ENCODE results near the gene VRTN.

The VRTN gene

GRCh38 chr14:74348241-74348734 is at the start of gene VRTN:
TSS of gene VRTN (plus strand) at chr14:74348471. CDS start at chr14:74356784, 8,313 bp downstream.
- H3K4me1 ChIP-seq (ENCODE audit: control insufficient read depth, insufficient read depth, low read length) = peaks cover 23% of the 10 kb centered on the region
- no peaks in the 10 kb centered on the region for H3K9me3 ChIP-seq (ENCODE audit: control insufficient read depth, low read length)
- no peak within 1 kb of the TSS for H3K4me3 ChIP-seq (ENCODE audit: low read length)
- H3K36me3 ChIP-seq (ENCODE audit: control insufficient read depth, insufficient read depth, low read length) = no peaks in the 10 kb centered on the region
- H3K27me3 ChIP-seq (ENCODE audit: control insufficient read depth, insufficient read depth, low read length) = no peaks in the 10 kb centered on the region
- no peak within 1 kb of the TSS for H3K9ac ChIP-seq (ENCODE audit: low read length)

DNA sequence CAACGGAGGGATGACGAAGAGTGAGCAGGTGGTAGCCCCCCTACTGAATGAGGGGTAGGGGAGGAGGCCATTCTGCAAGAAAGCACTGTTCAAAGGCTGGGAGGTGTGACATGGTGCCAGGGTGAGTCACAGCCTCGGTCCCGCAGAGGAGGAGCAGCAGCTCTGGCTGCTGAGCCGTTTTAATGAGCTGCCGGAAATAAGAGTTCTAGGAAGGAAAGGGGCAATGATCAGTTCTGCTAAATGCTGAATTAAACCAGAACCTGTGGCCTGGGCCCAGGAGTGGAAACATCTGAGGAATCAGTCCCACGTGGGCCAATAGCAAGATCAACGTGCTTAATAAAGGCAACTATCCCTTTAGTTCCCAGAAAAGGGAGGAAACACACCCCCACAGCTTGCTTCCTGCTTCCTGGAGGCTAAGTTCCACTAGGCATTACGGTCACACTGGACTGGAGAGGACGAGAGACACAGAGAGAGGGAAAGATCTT is 49.2 kb upstream of the VRTN start:
- Histone ChIP-seq H3K9me3 (ENCODE audit: control insufficient read depth, low read length) (no peaks in the 10 kb centered on the region), H3K36me3 (ENCODE audit: control insufficient read depth, insufficient read depth, low read length) (peaks cover 18% of the 10 kb centered on the region), H3K9ac (ENCODE audit: low read length) (peak overlapping the region; percentile 56), H3K4me3 (ENCODE audit: low read length) (no peak overlapping the region), H3K4me1 (ENCODE audit: control insufficient read depth, insufficient read depth, low read length) (peaks cover 17% of the 10 kb centered on the region), H3K27me3 (ENCODE audit: control insufficient read depth, insufficient read depth, low read length) (no peaks in the 10 kb centered on the region)

- peak overlapping the region; percentile 69 for H3K4me3 ChIP-seq (ENCODE audit: low read length)
- peak overlapping the region; percentile 90 for H3K9ac ChIP-seq (ENCODE audit: low read length)
- H3K36me3 ChIP-seq (ENCODE audit: control insufficient read depth, insufficient read depth, low read length) = peaks cover 8% of the 10 kb centered on the region
- H3K27me3 ChIP-seq (ENCODE audit: control insufficient read depth, insufficient read depth, low read length) = no peaks in the 10 kb centered on the region
- H3K9me3 ChIP-seq (ENCODE audit: control insufficient read depth, low read length) = no peaks in the 10 kb centered on the region
- peaks cover 13% of the 10 kb centered on the region for H3K4me1 ChIP-seq (ENCODE audit: control insufficient read depth, insufficient read depth, low read length)
Observed at GRCh38 chr14:74301594-74302151, 46.6 kb upstream of the VRTN start.

DNA sequence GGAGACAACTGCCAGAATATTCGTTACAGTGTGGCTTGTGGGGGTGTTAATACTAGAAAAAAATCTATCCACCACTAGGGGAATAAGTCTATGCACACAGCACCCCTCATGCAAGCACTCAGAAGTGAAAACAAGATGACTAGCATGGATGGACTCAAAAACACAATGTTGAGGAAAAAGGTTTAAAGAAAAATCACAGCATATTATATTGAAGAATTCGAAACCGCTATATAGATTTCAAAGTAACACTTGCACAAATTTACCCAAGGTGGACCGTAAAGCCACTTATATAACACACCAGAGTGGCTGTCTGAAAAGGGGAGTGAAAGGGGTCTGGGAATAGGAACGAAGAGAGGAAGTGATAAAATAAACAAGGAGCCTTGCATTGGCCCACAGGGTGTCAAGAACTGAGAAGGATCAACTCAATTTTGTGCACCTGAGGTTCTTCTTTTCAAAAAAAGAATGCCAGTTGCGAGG is 46.1 kb upstream of the VRTN start:
- H3K4me1 ChIP-seq (ENCODE audit: control insufficient read depth, insufficient read depth, low read length) = peaks cover 13% of the 10 kb centered on the region
- peaks cover 8% of the 10 kb centered on the region for H3K36me3 ChIP-seq (ENCODE audit: control insufficient read depth, insufficient read depth, low read length)
- H3K9ac ChIP-seq (ENCODE audit: low read length) = peak overlapping the region; percentile 90
- no peaks in the 10 kb centered on the region for H3K9me3 ChIP-seq (ENCODE audit: control insufficient read depth, low read length)
- no peaks in the 10 kb centered on the region for H3K27me3 ChIP-seq (ENCODE audit: control insufficient read depth, insufficient read depth, low read length)
- H3K4me3 ChIP-seq (ENCODE audit: low read length) = peak overlapping the region; percentile 69

- H3K27me3 ChIP-seq (ENCODE audit: control insufficient read depth, insufficient read depth, low read length) = no peaks in the 10 kb centered on the region
- H3K9me3 ChIP-seq (ENCODE audit: control insufficient read depth, low read length) = no peaks in the 10 kb centered on the region
- H3K4me3 ChIP-seq (ENCODE audit: low read length) = peak within 1 kb of the TSS; percentile 69
- H3K9ac ChIP-seq (ENCODE audit: low read length) = peak within 1 kb of the TSS; percentile 90
- H3K36me3 ChIP-seq (ENCODE audit: control insufficient read depth, insufficient read depth, low read length) = peaks cover 8% of the 10 kb centered on the region
- H3K4me1 ChIP-seq (ENCODE audit: control insufficient read depth, insufficient read depth, low read length) = peaks cover 13% of the 10 kb centered on the region
Observed at GRCh38 chr14:74302634-74303569, 45.4 kb upstream of the VRTN start, which contains the start of gene ABCD4. TSS of gene ABCD4 (minus strand) at chr14:74302934. CDS start at chr14:74302912, 22 bp downstream.

DNA sequence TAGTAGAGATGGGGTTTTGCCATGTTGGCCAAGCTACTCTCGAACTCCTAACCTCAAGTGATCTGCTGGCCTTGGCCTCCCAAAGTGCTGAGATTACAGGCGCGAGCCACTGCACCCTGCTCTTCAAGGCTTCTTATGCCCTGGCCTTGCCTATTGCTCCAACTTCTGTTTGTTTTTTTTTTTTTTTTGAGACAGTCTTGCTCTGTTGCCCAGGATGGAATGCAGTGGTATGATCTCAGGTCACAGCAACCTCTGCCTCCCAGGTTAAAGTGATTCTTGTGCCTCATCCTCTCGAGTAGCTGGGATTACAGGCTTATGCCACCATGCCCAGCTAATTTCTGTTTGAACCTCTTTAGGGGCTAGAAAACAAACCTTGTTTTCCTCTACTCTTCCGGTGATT is 39.6 kb upstream of the VRTN start:
- H3K4me3 ChIP-seq (ENCODE audit: low read length) = no peak overlapping the region
- H3K4me1 ChIP-seq (ENCODE audit: control insufficient read depth, insufficient read depth, low read length) = no peaks in the 10 kb centered on the region
- H3K36me3 ChIP-seq (ENCODE audit: control insufficient read depth, insufficient read depth, low read length) = no peaks in the 10 kb centered on the region
- H3K9me3 ChIP-seq (ENCODE audit: control insufficient read depth, low read length) = no peaks in the 10 kb centered on the region
- no peaks in the 10 kb centered on the region for H3K27me3 ChIP-seq (ENCODE audit: control insufficient read depth, insufficient read depth, low read length)
- no peak overlapping the region for H3K9ac ChIP-seq (ENCODE audit: low read length)

DNA sequence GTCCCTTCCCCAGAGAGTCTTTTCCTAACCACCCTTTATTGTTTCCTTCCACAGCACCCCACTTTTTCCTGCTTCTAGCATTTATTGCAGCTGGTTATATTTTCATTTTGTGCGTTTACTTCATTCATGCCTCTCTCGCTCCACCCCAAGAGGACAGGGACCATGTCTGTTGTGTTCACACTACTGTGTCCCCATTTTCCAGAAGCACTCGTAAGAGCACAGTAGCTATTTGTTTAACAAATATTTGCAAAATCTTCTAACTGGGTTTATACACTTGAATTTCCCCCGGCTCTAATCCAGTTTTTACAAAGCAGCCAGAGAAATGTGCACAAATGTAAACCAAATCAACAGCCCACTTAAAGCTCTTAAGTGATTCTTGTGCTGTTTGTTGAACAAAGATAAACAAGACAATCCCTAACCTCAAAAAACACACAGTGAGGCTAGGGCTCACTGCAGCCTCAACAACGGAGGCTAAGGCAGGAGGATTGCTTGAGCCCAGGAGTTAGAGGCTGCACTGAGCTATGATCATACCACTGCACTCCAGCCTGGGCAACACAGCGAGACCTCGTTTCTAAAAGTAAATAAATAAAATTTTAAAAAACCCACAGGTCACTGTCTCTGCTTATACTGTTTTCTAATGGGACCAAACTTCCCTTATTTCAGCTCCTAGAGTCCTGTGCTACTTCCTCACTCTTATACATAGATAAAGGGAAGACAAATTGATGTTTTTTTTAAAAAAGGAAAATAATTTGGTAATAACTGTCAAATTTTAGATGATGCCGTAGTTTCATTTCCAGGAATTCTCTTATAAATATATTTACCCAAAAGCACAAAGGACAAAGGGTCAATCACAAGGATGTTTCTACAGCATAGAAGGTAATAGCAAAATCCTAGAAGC is 38.9 kb upstream of the VRTN start:
- H3K36me3 ChIP-seq (ENCODE audit: control insufficient read depth, insufficient read depth, low read length) = no peaks in the 10 kb centered on the region
- H3K27me3 ChIP-seq (ENCODE audit: control insufficient read depth, insufficient read depth, low read length) = no peaks in the 10 kb centered on the region
- H3K4me3 ChIP-seq (ENCODE audit: low read length) = no peak overlapping the region
- H3K9me3 ChIP-seq (ENCODE audit: control insufficient read depth, low read length) = no peaks in the 10 kb centered on the region
- H3K4me1 ChIP-seq (ENCODE audit: control insufficient read depth, insufficient read depth, low read length) = no peaks in the 10 kb centered on the region
- H3K9ac ChIP-seq (ENCODE audit: low read length) = no peak overlapping the region

DNA sequence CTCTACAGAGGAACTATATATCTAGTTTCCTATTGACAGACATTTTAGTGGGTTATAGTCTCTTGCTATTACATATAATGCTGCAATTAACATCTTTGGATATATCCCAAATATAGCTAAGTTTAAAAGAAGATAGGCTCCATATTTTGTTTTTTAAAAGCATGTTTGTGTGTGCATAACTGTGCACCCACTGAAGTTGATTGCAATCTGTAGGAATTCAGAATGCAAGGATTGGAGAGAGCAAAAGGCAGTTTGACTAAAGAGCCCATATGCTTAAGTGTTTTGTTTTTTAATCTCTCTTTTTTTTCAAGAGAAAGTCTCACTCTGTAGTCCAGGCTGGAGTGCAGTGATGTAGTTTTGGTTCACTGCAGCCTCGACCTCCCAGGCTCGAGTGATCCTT is 36.1 kb upstream of the VRTN start:
- Histone ChIP-seq H3K4me1 (ENCODE audit: control insufficient read depth, insufficient read depth, low read length) (no peaks in the 10 kb centered on the region), H3K9ac (ENCODE audit: low read length) (no peak overlapping the region), H3K9me3 (ENCODE audit: control insufficient read depth, low read length) (no peaks in the 10 kb centered on the region), H3K27me3 (ENCODE audit: control insufficient read depth, insufficient read depth, low read length) (no peaks in the 10 kb centered on the region), H3K36me3 (ENCODE audit: control insufficient read depth, insufficient read depth, low read length) (no peaks in the 10 kb centered on the region), H3K4me3 (ENCODE audit: low read length) (no peak overlapping the region)

DNA sequence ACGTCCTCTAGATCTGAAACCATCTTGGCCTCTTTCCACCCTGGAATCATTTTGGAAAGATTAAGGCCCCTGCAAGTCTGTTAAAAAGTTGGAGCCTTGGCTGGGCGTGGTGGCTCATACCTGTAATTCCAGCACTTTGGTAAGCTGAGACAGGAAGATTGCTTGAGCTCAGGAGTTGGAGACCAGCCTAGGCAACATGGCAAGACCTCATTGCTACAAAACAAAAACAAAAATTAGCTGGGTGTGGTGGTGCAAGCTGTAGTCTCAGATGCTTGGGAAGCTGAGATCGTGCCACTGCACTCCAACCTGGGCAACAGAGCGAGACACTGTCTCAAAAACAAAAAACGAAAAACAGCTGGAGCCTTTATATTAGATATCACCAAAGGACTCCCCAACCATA is 34.7 kb upstream of the VRTN start:
- Histone ChIP-seq H3K4me1 (ENCODE audit: control insufficient read depth, insufficient read depth, low read length) (no peaks in the 10 kb centered on the region), H3K9ac (ENCODE audit: low read length) (no peak overlapping the region), H3K36me3 (ENCODE audit: control insufficient read depth, insufficient read depth, low read length) (no peaks in the 10 kb centered on the region), H3K27me3 (ENCODE audit: control insufficient read depth, insufficient read depth, low read length) (no peaks in the 10 kb centered on the region), H3K4me3 (ENCODE audit: low read length) (no peak overlapping the region), H3K9me3 (ENCODE audit: control insufficient read depth, low read length) (no peaks in the 10 kb centered on the region)

DNA sequence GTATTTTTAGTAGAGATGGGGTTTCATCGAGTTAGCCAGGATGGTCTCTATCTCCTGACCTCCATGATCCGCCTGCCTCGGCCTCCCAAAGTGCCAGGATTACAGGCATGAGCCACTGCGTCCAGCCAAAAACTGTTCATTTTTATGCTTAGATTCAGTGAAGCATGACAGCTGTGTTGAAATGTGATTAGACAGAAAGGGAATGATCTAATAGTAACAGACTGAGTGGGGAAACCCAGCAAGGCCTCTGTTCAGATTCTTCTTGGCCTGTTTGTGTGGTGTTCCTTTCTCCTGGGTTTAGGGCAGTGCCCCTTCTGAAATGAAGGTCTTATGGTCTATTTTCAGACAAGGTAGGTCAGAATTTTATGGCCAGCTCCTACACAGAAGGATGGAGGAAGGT is 33.7 kb upstream of the VRTN start:
- H3K4me1 ChIP-seq (ENCODE audit: control insufficient read depth, insufficient read depth, low read length) = no peaks in the 10 kb centered on the region
- H3K36me3 ChIP-seq (ENCODE audit: control insufficient read depth, insufficient read depth, low read length) = no peaks in the 10 kb centered on the region
- H3K27me3 ChIP-seq (ENCODE audit: control insufficient read depth, insufficient read depth, low read length) = no peaks in the 10 kb centered on the region
- H3K9me3 ChIP-seq (ENCODE audit: control insufficient read depth, low read length) = no peaks in the 10 kb centered on the region
- no peak overlapping the region for H3K9ac ChIP-seq (ENCODE audit: low read length)
- no peak overlapping the region for H3K4me3 ChIP-seq (ENCODE audit: low read length)

DNA sequence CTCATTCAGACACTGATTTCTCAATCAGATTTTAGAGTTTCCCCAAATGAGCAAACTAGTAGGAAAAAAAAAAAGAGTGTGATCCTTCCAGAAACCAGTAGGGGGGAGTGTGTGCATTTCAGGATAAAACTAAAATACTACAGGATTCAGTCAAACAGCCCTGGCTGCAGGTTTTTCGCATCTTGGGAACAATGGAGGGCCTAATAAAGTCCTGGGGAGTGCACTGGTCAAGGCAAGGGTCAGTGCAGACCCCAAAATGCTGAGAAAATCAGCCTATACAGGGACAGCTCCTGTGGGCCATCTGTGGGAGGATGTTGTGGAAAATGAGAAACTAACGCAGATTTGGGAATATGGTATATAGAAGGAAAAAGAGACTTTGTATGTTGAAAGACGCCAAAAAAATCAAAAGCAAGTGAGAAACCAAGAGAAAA is 23.3 kb upstream of the VRTN start:
- Histone ChIP-seq H3K27me3 (ENCODE audit: control insufficient read depth, insufficient read depth, low read length) (no peaks in the 10 kb centered on the region), H3K9me3 (ENCODE audit: control insufficient read depth, low read length) (no peaks in the 10 kb centered on the region), H3K9ac (ENCODE audit: low read length) (no peak overlapping the region), H3K4me3 (ENCODE audit: low read length) (no peak overlapping the region), H3K36me3 (ENCODE audit: control insufficient read depth, insufficient read depth, low read length) (no peaks in the 10 kb centered on the region), H3K4me1 (ENCODE audit: control insufficient read depth, insufficient read depth, low read length) (no peaks in the 10 kb centered on the region)
